DMS 273 (cell line): ENCODE data around the gene ATXN10.
"Not testable (repeated sequence)": the region's sequence is repeated elsewhere in the genome, so short reads cannot be mapped to it uniquely, and the experiment has no call there.

Experiments
- DNase-seq: peaks from one replicate; lab custom pipeline; 2025; ENCODE audit not compliant: unreplicated experiment; lab: John Stamatoyannopoulos, UW

The ATXN10 gene

GRCh38 chr22:45781966-45782365 is 110.3 kb downstream of the ATXN10 start:
- no peak for DNase-seq

DNA sequence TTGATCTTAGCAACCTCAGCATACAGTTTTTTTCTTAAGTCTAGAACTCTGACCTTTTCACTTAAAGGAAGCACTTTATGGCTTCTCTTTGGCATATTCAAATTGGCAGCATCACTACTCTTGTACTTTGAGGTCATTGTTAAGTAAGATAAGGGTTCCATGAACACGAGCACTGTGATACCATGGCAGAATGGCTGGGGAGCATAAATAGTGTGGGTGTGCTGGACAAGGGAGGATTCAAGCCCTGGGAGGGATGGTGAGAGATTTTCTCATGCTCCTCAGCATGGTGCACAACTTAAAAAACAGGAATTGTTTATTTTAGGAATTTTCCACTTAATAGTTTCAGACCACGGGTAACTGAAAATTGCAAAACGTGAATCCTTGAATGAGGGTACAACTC is 111.4 kb downstream of the ATXN10 start:
- DNase-seq = no peak

DNA sequence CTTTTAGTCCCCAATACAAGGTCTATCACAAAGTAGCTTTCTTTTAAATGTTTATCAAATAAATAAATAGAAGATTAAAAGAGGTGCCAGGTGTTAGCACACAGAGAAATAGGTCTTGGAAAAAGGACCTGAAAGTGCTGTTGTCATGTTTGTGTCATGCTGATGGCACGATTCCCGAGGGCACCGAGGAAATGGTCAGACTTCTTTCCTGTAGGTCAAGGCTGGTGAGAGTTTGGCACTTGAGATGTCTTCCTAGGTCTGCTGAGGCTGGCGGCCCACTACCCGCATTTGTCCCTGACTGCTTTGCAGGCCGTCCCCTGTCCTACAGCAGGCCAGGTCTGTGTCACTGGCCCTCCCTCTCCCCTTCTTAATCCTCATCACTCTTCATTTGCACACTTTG is 112.1 kb downstream of the ATXN10 start:
- DNase-seq = no peak

- no peak for DNase-seq
Observed at GRCh38 chr22:45784357-45785277, 113.0 kb downstream of the ATXN10 start.

DNA sequence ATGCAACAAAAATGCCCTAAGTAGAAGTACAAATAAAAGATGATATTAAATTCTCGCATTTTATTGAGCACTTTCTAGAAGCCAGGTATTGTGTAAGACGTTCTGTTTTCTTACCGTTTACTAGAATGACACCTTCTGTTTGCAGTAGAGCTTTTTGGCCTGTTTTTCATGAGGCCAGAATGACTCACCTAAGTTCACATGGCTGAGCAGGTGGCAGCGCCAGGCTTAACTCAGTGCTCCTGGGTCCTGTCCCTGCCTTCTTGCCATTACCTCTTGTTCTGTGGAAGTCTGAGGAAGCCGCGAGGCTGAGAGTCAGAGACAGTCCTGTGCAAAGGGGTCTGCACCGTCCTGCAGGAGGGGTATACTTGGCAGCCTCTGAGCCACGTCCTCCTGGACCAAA is 113.8 kb downstream of the ATXN10 start:
- no peak for DNase-seq

- no peak for DNase-seq
Observed at GRCh38 chr22:45786726-45787125, 115.1 kb downstream of the ATXN10 start.

DNA sequence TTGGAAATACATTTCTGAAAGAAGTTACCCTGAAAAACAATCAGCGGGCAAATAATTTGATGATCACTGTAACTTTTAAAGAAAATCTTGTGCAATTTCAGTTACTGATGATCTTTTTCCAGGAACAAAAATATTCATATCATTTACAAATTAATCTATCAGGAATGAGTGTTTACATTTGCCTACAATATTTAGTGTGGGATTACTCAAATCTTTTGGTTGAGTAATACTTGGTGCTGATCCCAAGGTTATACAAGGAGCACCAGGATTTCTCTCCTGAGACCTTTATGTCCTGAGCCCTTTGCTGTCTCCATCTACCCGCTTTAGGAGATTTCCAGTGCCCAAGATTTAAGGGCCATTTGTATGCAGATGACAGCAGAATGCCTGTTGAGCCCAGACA is 116.1 kb downstream of the ATXN10 start:
- DNase-seq = no peak

DNA sequence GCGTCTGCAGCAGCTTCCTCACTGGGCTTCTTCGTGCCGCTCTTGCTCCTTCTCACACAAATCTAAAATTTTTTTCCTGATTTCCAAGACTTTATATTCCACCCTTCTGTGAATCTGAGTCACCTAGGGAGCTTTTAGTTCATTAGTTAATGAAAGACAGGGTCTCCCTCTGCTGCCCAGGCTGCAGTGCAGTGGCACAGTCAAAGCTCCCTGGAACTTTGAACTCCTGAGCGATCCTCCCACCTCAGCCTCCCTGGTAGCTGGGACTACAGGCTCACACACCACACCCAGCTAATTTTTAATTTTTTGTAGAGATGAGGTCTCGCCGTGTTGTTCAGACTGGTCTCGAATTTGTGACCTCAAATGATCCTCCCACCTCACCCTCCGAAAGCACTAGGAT is 116.9 kb downstream of the ATXN10 start:
- DNase-seq = no peak

DNA sequence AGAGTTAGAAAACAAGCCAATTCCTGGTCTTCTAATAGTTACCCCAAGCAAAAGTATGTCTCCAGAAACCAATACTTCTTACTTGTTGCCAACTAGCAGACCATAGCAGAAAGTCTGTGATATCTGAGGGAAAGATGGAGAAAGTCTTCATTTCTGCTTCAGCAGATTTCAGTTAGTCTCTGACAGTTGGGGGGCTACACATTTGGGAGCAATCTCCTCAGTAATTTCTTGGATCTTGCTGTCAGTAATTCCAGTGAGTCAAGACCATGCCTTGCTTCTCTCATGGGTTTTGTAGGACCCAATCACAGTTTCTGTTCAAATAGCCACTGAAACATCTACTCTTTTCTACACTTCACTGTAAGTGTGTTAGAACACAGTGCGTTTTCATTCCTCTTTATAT is 118.8 kb downstream of the ATXN10 start:
- no peak for DNase-seq

GRCh38 chr22:45793161-45793560 is 121.5 kb downstream of the ATXN10 start:
- no peak for DNase-seq

DNA sequence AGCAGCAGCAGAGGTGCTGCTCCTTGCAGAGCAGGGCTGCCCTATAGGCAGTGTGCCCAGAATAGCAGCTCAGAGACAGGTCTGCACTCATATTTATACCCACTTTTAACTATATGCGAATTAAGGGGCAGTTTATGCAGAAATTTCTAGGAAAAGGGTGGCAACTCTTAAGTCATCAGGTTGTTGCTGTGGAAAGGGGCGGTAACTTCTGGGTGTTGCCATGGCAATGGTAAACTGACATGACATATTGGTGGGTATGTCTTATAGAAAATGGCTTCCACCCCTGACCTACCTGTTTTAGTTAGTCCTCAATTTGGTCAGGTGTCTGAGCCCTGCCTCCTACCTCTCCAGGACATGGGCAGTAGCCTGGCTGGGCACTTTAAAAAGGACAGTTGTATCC is 122.3 kb downstream of the ATXN10 start:
- no peak for DNase-seq

GRCh38 chr22:45796009-45796408 is 124.4 kb downstream of the ATXN10 start:
- not testable (repeated sequence) for DNase-seq

DNA sequence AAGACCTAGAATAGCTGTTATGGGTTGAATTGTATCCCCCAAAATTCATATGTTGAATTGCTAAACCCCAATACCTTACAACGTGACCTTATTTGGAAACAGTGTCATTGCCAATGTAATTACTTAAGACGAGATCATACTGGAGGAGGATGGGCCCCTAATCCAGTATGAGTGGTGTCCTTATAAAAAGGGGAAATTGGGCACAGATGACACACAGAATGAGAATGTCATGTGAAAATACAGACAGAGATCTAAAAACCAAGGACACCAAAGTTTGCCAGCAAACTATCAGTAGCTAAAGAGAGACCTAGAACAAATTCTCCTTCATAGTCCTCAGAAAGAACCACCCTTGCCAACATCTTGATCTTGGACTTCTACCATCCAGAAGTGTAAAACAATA is 127.7 kb downstream of the ATXN10 start:
- DNase-seq = no peak

- no peak for DNase-seq
Observed at GRCh38 chr22:45802054-45802453, 130.4 kb downstream of the ATXN10 start.

DNA sequence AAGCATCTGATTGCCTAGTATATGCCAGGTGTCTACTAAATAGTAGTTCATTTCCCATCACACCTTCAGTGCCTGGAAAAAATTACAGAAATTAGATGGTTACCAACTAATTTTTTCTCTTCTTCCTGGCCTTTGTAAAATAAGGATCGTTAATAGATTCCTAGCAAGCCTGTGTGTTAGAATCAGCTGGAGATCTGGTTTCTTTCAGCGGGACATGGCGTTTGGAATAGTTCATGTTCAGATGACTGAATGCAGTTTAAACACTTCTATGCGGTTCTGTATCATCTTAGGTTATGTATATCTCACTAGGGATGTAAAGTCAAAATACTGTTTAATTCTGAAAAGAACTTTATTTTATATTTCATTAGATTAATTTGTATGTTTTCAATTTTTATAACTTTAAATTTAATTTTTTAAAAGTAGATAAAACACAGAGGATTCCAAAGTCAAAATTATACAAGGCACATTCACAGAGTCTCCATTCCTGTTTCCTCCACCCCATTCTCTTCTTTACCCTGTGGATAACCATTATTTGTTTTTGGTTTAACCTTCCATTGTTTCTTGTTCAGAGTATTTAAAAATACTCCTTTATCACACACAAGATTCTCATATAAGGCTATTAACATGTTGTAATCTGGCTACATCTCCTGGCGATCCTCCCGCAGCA is 132.8 kb downstream of the ATXN10 start:
- no peak for DNase-seq

- no peak for DNase-seq
Observed at GRCh38 chr22:45804986-45805325, 133.3 kb downstream of the ATXN10 start.

DNA sequence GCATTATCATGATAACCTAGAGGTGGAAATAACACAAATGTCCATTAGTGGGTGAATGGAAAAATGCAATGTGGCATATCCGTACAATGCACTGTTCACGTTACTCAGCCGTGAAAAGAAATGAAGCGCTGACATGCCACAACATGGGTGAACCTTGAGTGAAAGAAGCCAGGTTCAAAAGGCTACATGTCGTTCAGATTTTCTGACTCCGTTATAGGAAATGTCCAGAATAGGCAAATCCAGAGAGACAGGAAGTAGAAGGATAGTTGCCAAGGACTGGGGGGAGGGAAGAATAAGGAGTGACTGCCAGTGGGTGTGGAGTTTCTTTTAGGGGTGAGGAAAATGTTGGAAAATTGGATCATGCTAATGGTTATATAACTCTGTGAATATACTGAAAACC is 133.8 kb downstream of the ATXN10 start:
- DNase-seq = no peak

GRCh38 chr22:45807156-45807915 is 135.7 kb downstream of the ATXN10 start:
- DNase-seq = no peak

- no peak for DNase-seq
Observed at GRCh38 chr22:45812910-45813309, 141.3 kb downstream of the ATXN10 start.

GRCh38 chr22:45814198-45814597 is 142.6 kb downstream of the ATXN10 start:
- no peak for DNase-seq

DNA sequence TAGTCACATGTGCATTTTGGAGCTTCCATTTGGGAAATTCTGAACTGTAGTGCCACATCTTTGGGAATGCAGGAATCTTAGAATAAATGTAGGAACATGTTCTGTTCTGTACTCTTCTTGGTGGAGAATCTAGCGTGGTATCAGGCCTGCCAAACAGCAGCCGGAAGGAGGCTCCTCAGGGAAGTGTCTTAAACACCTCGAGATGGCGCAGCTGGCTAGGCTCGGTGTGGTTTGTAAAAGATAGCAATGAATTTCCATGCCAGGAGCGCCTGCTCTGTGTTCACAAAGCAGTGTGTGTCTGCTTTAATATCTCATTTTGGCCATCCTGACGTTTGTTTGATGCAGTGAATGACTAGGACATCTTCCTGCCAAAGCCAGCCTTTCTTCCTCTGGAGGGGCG is 145.1 kb downstream of the ATXN10 start:
- no peak for DNase-seq
